Raji (cell line): ENCODE results near the gene NFATC2.

Experiments used
- POLR2A ChIP-seq: IDR thresholded peaks from 2 replicates; pipeline ENCODE4 v1.6.1; 2011; ENCODE audit warnings: low read depth, low read length, control low read depth; ENCODE audit not compliant: insufficient read depth

Gene NFATC2

DNA sequence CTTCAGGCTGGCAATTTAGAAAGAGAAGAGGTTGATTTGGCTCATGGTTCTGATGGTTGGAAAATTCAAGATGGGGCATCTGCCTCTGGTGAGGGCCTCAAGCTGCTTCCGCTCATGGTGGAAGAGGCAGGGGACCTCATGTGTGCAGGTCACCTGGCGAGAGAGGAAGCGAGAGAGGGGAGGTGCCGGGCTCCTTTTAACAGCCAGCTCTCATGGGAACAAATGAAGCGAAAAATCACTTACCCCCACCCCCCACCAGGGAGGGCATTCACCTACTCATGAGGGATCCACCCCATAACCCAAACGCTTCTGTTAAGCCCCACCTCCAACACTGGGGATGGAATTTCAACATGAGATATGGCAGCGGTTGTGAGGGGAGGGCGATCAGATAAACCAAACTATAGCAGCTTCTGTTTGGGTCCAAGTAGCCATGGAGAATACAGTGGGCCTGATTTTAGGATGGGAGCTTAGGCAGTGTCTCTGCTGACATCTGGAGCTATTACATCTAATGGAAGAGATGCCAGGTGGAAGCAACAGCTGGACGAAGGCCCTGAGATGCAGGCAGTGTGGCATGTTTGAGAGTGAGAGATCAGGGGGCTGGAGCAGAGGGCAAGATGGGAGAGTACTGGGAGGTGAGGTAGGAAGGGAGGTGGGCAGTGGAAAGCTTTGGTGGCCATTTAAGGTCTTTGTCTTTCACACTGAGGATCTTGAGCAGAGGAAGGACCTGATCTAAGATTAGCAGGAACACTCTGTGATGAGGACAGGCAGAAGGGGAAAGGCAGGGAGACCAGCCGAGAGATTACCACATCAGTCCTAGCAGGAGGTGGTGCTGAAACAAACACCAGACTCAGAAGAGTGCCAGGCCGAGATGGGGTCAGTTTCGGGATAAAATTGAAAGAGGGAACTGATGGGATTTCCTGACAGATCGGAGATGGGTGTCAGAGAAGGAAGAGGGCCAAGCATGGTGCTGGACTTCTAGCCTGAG is 161.8 kb downstream of the NFATC2 start:
- TF ChIP-seq POLR2A: no peak

DNA sequence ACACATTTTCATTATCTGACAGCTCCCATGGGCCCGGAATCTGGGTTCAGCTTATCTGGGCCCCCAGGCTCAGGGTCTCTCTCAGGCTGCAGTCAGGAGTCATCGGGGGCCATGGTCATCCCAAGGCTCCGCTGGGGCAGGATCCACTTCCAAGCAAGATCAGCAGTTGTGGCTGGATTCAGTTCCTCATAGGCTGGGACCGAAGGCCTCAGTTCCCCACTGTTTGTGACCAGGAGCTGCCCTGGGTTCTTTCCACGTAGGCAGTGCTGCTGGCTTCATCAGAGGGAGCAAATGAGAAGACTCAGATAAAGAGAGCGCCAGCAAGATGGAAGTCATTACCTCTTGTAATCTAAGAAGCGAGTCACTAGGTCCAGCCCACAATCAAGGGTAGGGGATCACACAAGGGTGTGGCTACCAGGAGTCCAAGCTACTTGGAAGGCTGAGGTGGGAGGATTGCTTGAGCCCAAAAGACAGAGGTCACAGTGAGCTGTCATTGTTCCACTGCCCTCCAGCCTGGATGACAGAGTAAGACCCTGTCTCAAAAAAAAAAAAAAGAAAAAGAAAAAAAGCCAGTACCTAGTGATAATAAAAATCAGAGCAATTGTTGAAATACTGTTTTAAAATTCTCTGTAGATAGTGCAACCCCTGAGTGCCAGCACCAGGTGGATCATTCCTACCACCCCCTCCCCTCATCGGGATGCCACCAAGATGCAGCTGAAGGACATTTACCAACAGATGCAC is 162.7 kb downstream of the NFATC2 start:
- TF ChIP-seq POLR2A: no peak

DNA sequence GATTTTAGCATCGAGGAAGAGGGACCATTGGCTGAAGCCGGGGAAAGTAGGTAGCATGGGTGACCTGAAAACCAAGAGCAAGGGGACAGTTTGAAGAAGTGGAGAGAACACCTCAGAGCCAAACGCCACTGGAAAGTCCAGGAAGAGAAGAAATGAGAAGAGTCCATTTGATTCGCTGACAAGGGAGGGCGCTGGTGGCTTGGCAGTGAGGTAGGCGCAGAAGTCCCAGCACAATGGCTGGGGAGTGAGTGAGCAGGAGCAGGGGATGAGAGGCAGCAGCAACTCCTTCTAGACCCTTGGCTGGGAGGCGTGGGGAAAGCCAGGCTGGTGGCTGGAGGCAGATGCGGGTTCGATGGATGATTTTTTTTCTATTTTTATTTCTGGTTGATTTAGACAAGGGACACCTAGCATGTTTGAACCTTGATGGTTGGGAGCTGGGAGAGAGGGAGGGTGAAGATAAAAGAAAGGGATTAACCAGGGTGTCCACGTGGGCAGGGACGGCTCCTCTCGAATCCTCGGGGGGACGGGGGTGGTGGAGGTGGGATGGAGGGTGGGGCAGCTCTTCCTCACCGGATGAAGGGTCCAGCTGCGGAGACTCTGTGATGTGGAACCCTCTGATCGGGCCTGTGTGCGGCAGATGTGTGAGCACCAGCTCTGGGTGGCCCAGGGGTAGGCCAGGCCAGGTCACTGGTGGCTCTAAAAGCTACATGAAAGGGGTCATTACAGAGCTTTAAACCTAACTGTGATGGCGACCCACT is 164.2 kb downstream of the NFATC2 start:
- TF ChIP-seq POLR2A: no peak

DNA sequence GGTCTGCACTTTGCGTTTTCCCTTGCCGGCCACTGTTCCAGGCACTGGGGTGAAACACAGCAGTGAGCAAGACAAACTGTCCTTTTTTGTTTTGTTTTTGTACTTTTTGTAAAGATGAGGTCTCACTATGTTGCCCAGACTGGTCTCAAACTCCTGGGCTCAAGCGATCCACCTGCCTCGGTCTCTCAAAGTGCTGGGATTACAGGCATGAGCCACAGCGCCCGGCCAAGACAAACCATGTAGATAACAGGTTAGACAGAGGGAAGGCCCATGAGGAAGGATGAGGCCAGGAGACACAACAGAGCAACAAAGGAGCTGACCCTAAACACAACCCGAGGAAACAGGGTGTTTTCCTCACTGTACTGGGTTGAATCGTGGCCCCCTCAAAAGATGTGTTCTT is 165.4 kb downstream of the NFATC2 start:
- TF ChIP-seq POLR2A: no peak

DNA sequence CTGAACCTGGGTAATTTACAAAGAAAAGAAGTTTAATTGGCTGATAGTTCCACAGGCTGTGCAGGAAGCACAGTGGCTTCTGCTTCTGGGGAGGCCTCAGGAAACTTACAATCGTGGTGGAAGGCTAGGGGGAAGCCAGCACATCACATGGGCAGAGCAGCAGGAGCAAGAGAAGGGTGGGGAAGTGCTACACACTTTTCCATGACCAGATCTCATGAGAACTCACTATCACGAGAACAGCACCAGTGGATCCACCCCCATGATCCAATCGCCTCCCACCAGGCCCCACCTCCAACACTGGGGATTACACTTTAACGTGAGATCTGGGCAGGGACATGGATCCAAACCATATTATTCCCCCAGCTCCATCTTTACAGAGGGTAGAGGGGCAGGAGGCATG is 166.4 kb downstream of the NFATC2 start:
- no peak for TF ChIP-seq POLR2A

DNA sequence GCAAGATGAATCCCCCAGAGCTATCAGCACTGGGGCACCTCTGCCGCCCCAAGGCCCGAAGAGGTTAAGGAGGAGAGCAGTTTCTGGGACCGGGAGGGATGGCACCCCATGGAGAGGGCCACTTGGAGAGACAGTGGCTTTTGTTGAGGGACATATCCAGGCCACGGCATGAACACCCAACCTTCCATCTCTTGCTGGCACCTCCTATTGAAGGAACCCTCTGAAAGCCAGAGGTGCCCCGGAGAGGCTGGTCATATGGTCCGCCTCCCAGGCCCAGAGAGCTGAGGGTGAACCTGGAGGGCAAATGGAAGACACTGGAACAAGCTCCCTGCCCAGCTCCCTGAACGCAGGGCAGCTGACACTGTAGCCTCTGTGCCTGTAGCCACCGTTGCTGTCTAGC is 167.0 kb downstream of the NFATC2 start:
- TF ChIP-seq POLR2A: no peak

DNA sequence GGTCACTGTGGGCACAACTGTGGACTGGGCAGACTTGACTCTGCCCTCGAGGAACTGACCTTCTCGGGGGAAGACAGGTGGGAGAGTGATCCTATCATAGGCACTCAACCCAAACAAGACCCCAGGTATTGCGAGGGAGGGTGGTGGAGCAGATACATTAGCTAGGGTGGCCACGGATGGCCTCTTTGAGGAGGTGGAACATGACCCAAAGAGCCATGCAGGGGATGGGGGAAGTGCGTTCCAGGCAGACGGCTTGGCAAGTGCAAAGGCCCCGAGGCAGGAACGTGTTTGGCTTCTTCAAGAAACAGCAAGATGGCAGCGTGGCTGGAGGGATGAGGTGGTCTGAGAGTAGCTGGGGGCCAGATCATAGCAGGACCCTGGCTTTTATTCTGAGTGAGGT is 167.6 kb downstream of the NFATC2 start:
- TF ChIP-seq POLR2A: no peak

DNA sequence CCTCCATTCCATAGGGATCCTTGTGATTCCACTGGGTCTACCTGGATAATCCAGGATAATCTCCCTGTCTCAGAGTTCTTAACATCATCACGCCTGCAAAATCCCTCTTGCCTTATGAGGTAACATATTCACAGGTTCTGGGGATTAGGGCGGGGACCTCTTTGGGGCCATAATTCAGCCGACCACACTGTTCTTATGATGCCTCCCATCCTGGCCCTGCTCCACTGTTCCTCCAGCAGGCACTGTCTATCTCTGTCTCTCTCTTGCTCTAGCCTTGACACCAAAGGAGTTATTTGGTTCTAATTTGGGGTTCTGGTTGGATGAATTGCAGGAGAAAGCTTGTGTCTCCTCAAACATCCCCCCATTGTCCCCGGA is 168.1 kb downstream of the NFATC2 start:
- no peak for TF ChIP-seq POLR2A

DNA sequence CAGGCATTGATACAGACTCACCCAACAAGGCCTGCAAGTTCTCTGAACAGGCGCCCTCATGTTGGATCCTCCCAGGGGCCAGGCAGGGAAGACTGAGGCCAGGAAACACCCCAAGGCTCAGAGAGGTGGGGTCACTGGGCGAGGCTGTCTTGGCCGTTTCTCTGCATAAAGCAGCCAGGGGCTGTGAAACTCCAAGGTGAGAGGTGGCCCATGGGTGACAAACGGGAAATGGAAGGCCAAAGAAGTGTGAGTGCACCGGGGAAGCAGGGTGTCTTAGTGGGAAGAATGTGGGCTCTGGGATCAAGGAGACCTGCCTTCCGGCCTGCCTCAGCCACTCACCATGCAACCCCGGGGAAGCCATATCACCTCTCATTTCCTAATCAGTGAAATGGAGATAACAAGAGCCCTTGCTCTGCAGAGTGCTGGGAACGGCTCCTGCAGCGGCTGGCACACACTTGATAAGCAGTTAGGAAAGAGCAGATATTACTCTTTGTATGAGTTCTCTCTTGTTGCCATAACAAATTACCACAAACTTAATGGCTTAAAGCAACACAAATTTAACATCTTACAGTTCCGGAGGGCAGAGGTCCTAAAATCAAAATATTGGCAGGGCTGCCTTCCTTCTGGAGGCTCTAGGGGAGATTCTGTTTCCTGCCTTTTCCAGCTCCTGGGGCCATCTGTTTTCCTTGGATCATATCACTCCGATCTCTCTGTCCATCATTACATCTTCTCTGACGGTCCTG is 168.6 kb downstream of the NFATC2 start:
- no peak for TF ChIP-seq POLR2A

DNA sequence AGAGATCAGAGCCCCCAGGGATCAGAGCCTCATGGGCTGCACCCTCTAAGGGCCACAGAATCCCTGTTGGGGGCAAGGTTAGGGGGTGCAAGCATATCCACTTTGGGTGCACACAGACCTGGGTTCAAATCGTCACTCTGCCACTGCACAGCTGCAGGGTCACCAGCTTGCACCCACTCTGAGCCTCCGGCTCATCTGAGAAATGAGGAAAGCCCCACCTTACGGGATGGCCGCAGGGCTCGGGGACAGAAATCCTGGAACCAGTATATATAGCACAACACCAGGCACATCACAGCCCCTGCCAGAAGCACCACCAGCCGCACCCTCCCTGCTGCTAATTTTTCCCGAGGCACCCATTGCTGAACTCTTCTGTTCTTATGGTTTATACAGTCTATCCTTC is 169.6 kb downstream of the NFATC2 start:
- TF ChIP-seq POLR2A: no peak

DNA sequence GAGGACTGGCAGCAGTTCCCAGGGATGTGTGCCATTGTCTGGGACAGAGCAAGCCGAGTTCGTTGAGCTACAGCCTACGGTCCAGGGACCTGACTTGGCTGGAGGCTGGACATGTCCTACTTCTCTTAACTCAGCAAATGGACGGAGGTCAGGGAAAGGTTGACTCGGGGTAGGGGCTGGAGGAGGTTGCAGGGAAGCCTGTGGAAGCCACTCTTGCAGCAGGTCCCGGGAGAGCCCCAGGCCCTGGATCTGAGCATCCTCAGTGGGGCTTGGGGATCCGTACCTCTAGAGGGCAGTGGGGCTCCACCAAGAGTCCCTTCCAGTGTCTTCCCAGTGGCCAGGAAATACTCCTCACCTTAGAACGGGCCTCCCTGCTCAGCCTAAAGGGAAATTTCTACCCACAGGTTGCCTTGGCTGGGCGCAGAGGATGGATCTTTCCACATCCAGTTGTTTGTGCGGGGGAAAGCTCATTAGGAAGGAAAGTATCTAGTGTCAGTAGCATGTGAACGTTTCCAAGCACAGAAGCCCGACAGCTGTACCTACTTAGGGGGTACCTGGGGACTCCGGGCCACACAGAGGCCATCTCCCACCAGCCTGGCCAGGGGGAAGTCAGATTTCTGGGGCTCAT is 170.2 kb downstream of the NFATC2 start:
- TF ChIP-seq POLR2A: no peak

DNA sequence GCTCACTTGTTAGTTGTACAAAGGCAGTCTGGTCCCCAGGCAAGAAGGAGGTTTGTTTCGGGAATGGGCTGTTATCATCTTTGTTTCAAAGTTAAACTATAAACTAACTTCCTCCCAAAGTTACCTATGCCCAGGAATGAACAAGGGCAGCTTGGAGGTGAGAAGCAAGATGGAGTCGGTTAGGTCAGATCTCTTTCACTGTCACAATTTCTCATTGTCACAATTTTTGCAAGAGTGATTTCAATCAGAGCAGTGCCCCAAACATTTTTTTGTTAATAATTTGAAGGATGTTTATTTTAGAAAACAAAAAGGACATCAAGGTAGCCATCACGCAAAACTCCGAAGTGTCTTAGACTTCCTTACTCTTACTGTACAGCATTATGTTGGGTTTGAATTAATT is 170.8 kb downstream of the NFATC2 start:
- TF ChIP-seq POLR2A: no peak

DNA sequence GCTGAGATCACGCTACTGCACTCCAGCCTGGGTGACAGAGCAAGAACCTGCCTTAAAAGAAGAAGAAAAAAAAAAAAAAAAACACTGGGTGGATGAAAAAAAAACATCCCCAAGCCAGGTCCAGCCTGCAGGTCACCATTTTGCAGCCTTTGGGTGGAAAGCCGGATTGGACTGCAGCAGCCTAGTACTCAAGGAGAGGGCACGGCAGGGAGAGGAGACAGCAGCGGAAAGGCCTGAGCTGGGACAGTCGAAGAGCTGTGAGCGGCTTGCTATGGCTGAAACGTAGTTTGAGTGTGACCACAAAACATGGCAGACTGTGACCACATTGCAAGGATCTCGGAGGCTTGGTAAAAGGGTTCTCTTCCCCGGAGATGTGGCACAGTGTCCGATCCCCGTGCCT is 173.0 kb downstream of the NFATC2 start:
- TF ChIP-seq POLR2A: no peak

DNA sequence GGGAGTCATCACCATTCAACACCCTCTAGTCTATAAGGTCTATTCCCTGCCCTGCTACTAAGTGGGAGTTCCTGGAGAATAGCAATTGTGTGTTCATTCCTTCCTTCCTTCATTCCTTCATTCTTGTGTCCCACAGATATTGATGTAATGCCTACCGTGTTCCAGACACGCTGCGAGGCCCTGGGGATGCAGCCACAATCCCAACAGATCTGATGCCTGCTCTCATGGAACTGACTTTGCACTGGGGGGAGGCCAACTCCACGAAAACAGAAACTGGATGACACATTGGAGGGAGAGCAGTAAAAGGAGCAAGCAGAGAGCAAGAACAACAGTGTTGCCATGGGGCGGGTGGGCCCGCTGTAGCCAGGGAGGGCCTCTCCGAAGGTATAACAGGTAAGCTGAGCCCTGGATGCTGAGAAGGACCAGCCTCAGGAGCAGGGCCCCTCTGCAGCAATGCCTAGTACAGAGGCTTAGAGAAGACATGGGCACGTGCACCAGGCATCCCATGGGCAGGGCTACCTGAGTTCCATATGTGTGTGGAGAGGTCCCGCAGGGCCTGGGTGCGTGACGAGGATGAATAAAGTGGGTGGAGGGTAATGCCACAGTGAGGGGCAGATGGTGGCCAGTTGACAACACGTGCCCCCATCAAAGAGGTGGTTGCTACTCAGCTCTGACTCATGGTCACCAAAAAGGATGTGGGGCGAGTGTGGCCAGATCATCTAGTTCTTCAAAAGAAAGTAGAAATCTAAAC is 173.9 kb downstream of the NFATC2 start:
- TF ChIP-seq POLR2A: no peak
